ENCODE measurements around the gene SENP1. TPM values are rescaled to one million over a fixed set of nuclear protein-coding genes. Genes with fewer than 3 reads are reported as not detected.

The SENP1 gene
- total RNA-seq, 1 experiment from 2014 or later: 49.5 TPM

GRCh38 chr12:48000878-48001504 lies 104.9 kb downstream of the SENP1 start:
- H3K27ac ChIP-seq: no peak overlapping the region
- DNase-seq (ENCODE audit: low read depth in 1 of 2, low spot score in 2 of 2): peak in 1 of 2 experiments; percentile 9

GRCh38 chr12:47999816-48000215 lies 106.1 kb downstream of the SENP1 start:
- peaks cover 43% of the 10 kb centered on the region for H3K27me3 ChIP-seq (replicated peaks)
- H3K4me3 ChIP-seq: no peak overlapping the region
- no peaks in the 10 kb centered on the region for H3K36me3 ChIP-seq
- H3K27ac ChIP-seq: no peak overlapping the region
- DNase-seq (ENCODE audit: low read depth in 1 of 2, low spot score in 2 of 2): no peak
- peaks cover 15% of the 10 kb centered on the region for H3K4me1 ChIP-seq (replicated peaks)
- peaks cover 20% of the 10 kb centered on the region for H3K9me3 ChIP-seq (replicated peaks)

More at GRCh38 chr12:48000878-48001504, 104.9 kb downstream of the SENP1 start:
- Histone ChIP-seq H3K4me3 (no peak overlapping the region), H3K27me3 (replicated peaks) (peaks cover 52% of the 10 kb centered on the region), H3K9me3 (replicated peaks) (peaks cover 26% of the 10 kb centered on the region), H3K36me3 (no peaks in the 10 kb centered on the region), H3K4me1 (replicated peaks) (peaks cover 15% of the 10 kb centered on the region)

GRCh38 chr12:47997321-47997720 lies 108.6 kb downstream of the SENP1 start:
- Histone ChIP-seq H3K27ac (no peak overlapping the region), H3K9me3 (replicated peaks) (no peaks in the 10 kb centered on the region), H3K27me3 (replicated peaks) (peaks cover 23% of the 10 kb centered on the region), H3K4me3 (no peak overlapping the region), H3K4me1 (replicated peaks) (no peaks in the 10 kb centered on the region), H3K36me3 (no peaks in the 10 kb centered on the region)
- DNase-seq (ENCODE audit: low read depth in 1 of 2, low spot score in 2 of 2): no peak

GRCh38 chr12:47995981-47996401 lies 109.9 kb downstream of the SENP1 start:
- Histone ChIP-seq H3K36me3 (no peaks in the 10 kb centered on the region), H3K4me3 (no peak overlapping the region), H3K27me3 (replicated peaks) (peaks cover 23% of the 10 kb centered on the region), H3K4me1 (replicated peaks) (no peaks in the 10 kb centered on the region), H3K9me3 (replicated peaks) (no peaks in the 10 kb centered on the region), H3K27ac (no peak overlapping the region)
- DNase-seq (ENCODE audit: low read depth in 1 of 2, low spot score in 2 of 2): no peak

- H3K9me3 ChIP-seq (replicated peaks): no peaks in the 10 kb centered on the region
- H3K4me3 ChIP-seq: no peak overlapping the region
- no peaks in the 10 kb centered on the region for H3K4me1 ChIP-seq (replicated peaks)
- DNase-seq (ENCODE audit: low read depth in 1 of 2, low spot score in 2 of 2): no peak
- H3K27ac ChIP-seq: no peak overlapping the region
- H3K36me3 ChIP-seq: no peaks in the 10 kb centered on the region
- H3K27me3 ChIP-seq (replicated peaks): peaks cover 23% of the 10 kb centered on the region
Observed at GRCh38 chr12:47993491-47993890, 112.4 kb downstream of the SENP1 start.

Other genes with a start within 250 kb of the SENP1 start
- gene VDR, start 201.1 kb downstream of the SENP1 start, total RNA-seq (2014; rRNA removed; shearing (Covaris generic)): 1.4 and 2.5 TPM in 2 replicates
- 83.1 and 143 TPM in 2 replicates for gene TMEM106C, start 142.5 kb downstream of the SENP1 start, total RNA-seq (2014; rRNA removed; shearing (Covaris generic))
- gene COL2A1, start 101.6 kb downstream of the SENP1 start, total RNA-seq (2014; rRNA removed; shearing (Covaris generic)): not detected in 2 replicates
- gene PFKM, start 13.3 kb upstream of the SENP1 start, total RNA-seq (2014; rRNA removed; shearing (Covaris generic)): 791 and 920 TPM in 2 replicates
- gene ASB8, start 51.4 kb upstream of the SENP1 start, total RNA-seq (2014; rRNA removed; shearing (Covaris generic)): 236 and 314 TPM in 2 replicates
- gene CCDC184, start 77.6 kb upstream of the SENP1 start, total RNA-seq (2014; rRNA removed; shearing (Covaris generic)): 10.1 and 11.9 TPM in 2 replicates
- gene OR10AD1, start 97.2 kb upstream of the SENP1 start, total RNA-seq (2014; rRNA removed; shearing (Covaris generic)): not detected in 2 replicates
- gene ZNF641, start 244.8 kb upstream of the SENP1 start, total RNA-seq (2014; rRNA removed; shearing (Covaris generic)): 9.9 and 12.8 TPM in 2 replicates

All from SJSA1 (cell line).